Fibroblast of skin of back (primary cell): ENCODE results near the gene RASSF7.
"Not testable (repeated sequence)": the region's sequence is repeated elsewhere in the genome, so short reads cannot be mapped to it uniquely, and the experiment has no call there.

ENCODE experiments used
- DNase-seq: peaks from one replicate; pipeline ENCODE4 v3.0.0-alpha.2; 2013

Gene RASSF7

DNA sequence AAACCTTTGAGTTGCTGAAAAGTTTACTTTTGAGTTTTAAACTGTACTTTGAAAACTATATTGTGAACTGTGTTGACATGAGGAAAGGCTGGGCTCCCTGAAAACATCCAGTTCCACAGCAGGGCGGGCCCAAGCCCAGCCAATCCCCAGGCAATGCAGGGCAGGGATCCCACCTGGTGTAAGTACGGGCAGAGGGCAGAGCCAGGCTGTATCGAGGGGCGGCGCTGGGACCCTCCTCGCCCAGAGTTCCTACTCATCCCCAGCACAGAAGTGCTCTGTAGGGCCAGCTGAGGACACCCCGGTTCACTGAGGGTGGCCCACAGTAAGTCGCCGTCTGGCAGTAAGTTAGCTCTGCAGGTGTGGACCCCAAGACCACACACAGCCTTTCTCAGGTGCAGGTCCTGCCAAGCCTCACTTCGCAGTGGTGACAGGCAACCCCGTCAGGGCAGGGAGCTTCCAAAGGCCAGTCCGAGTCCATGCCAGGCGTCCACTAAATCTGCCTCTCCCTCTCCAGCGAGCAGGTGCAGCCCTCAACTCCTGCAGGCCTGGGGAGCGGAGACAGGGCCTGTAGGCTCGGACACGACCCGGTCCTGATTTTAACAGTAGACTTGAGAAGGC, 6.3 kb downstream of the RASSF7 start:
- DNase-seq = no peak

GRCh38 chr11:567629-568292, 7.0 kb downstream of the RASSF7 start:
- DNase-seq = no peak

DNA sequence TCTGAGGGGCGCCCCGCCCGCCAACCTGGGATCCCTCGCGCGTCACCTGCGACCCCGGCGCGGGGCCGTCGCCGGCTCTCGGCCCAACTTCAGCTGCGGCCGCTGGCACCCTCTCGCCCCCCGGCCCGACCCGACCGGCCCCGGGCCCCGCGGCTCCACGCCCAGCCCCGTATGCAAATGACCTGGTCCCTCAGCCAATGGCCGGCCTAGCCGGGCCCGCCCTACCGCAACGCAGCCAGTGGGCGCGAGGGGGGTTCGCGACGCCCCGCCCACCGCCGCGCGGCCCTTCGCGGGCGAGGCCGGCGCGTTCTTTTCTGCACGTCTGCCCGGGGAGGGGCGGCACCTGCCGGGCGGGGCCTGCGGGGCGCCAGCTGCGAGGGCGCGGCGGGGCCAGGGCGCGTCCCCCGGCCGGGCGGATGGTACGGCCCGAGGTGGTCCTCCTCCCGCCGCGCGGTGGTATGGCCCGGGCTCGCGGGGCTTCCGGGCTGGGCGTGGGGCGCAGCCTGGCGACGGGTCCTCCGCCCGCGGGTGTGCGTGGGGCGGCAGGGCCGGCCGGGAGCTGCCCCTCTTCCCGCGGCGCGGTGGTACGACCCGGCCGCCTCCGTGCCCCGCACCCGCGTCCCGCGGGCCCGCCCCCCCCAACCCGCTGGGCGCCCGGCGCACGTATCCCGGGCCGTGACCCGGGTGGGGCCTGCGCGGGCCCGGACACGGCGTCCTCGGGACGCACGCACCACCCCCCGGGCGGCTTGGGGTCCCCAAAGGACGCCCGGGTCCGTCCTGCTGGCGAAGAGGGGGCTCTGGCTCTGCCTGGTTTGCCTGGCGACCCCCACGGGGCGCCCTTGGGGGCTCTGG, 7.8 kb downstream of the RASSF7 start:
- DNase-seq = peak; percentile 96

- no peak for DNase-seq
These were observed 8.6 kb downstream of the RASSF7 start for GRCh38 chr11:569158-569885.

GRCh38 chr11:571802-572185, 11.0 kb downstream of the RASSF7 start:
- no peak for DNase-seq

- DNase-seq = no peak
These were observed 12.5 kb downstream of the RASSF7 start for GRCh38 chr11:573146-573759.

DNA sequence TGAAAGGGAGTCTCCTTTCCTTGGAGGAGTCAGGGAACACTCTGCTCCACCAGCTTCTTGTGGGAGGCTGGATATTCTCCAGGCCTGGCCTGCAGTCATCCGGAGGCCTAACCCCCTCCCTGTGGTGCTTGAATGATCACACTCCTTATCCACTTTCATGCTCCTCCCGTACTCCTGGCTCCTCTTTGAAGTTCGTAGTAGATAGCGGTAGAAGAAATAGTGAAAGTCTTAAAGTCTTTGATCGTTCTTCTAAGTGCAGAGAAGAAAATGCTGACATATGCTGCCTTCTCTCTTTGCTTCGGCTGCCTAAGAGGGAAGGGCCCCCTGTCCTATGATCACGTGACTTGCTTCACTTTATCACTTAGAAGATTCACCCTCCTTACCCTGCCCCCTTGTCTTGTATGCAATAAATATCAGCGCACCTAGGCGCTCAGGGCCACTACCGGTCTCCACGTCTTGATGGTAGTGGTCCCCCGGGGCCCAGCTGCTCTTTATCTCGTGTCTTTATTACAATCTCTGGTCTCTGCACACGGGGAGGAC, 13.3 kb downstream of the RASSF7 start:
- DNase-seq = not testable (repeated sequence)

DNA sequence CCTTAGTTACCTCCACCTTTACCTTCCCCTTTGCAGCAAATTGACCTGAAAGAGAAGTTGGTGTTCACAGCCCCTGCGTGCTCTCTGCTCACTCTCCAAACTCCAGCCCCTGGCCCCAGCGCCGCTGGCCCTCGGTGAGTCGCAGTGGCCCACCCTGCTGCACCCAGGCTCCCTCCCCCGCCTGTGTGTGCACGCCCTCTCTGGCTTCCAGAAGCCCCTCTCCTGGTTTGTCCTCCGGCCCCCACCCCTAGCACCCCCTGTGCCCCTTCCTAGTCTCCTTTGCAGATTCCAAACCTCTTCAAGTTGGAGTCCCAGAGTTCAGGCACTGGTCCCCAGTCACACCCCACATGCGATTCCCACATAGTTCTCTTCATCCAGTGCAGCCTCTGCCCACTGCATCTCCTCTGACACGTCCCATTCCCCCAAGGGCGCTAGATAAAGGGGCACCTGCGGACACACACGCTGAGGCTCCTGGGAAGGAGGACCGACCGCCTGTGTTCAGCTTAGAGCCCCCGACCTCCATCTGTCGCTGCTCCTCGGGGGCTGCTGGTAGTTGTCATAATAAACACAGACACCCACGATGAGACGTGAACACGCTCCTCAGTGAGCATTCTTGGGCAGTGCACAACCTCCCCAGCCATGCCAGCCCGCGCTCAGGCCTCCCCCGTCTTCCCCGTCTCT, 14.0 kb downstream of the RASSF7 start:
- no peak for DNase-seq

GRCh38 chr11:575313-575995, 14.7 kb downstream of the RASSF7 start:
- no peak for DNase-seq

GRCh38 chr11:575996-576768, 15.4 kb downstream of the RASSF7 start, which contains the start of gene PHRF1:
Gene PHRF1, plus strand, starts transcription at chr11:576470. Its CDS starts 5,043 bp downstream, at chr11:581513.
- peak; percentile 94 for DNase-seq

DNA sequence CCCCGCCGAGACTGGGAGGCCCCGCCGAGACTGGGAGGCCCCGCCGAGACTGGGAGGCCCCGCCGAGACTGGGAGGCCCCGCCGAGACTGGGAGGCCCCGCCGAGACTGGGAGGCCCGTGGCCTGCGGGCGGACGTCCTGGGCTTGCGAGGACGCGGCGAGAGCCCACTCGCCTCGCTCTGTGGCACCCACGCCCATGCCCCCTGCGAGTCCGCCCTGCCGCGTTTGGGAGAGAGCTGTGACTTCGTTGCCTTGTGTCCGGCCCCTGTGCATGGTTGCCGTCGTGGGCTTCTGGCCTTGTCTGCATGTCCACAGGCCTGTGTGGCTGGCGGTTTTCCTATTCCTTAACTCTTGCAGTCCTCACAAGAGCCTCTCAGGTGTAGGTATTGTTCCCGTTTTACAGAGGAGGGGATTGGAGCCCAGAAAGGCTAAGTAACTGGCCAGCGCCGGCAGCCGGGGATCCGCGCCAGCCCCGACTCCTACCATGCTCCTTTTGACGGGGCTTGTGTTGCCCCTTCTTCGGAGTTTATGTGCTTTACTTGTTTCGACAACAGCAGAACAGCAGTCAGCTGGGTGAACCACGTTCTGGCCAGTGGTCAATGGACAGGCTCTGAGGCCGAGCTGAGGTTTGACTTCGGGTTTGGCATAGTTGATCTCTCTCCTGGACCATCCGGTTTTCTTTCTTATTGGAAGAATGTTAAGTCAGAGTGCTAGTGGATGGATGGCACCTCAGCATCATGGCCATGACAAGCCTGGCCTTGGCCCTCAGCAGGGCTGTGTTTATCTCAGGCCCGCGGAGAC, 16.2 kb downstream of the RASSF7 start:
- DNase-seq = no peak

- DNase-seq = no peak
These were observed 16.8 kb downstream of the RASSF7 start for GRCh38 chr11:577611-577894.

GRCh38 chr11:578276-579035, 17.7 kb downstream of the RASSF7 start:
- DNase-seq = no peak

GRCh38 chr11:579830-580601, 19.2 kb downstream of the RASSF7 start:
- no peak for DNase-seq

- no peak for DNase-seq
These were observed 20.6 kb downstream of the RASSF7 start for GRCh38 chr11:581342-581741.

DNA sequence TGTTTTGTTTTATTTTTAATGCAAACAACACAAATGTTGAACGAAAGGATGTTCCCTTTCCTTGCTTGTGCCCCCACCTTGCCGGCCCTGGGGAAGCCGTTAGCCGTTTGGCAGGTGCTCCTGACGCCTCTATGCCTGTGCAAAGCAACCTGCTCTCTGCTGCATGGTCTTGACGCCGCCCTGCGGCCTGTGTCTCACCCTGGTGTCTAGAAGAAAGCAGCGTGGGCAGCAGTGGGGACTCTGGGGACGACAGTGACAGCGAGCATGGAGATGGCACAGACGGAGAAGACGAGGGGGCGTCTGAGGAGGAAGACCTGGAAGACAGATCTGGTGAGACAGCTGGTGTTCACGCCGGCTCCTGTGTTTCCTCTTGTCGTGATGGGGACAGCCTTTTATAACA, 21.0 kb downstream of the RASSF7 start:
- no peak for DNase-seq

GRCh38 chr11:584287-584686, 23.5 kb downstream of the RASSF7 start:
- no peak for DNase-seq
